Measurements from ENCODE around the gene ENOX2. TPM values are rescaled to one million over a fixed set of nuclear protein-coding genes. Genes with fewer than 3 reads are reported as not detected.

The ENOX2 gene
- total and polyA plus RNA-seq, 2 of the 13 experiments (the other 11 are each of a cell fraction or from before 2014, with no cell fraction given): 5.9 to 8.5 TPM

GRCh38 chrX:130834149-130834548 lies 68.9 kb downstream of the ENOX2 start:
- no peaks in the 10 kb centered on the region for H3K27me3 ChIP-seq (ENCODE audit: control insufficient read depth in 1 of 2, insufficient read depth in 2 of 2, low read length in 2 of 2)
- 75% methylated on average over 1 of the region's 1 CpG for WGBS (ENCODE audit: low lambda C conversion rate)
- H2AFZ ChIP-seq (ENCODE audit: low read length): no peak overlapping the region
- H3K27ac ChIP-seq (ENCODE audit: extremely low read length, insufficient read depth, low read length): no peak overlapping the region
- no peak overlapping the region for H3K4me2 ChIP-seq (ENCODE audit: low read depth, low read length)
- FAIRE-seq (no peak), DNase-seq (ENCODE audit: low spot score) (no peak), ATAC-seq (no peak)
- H3K4me1 ChIP-seq (ENCODE audit: insufficient read depth, low read length): no peaks in the 10 kb centered on the region
- in situ Hi-C loops (cut with HindIII; ENCODE audit: extremely low pct_ligation_motif_present, low pct_unique_long_range_greater_than_20kb) (no loop called here), intact Hi-C loops (cut with micrococcal nuclease; ENCODE audit: unreplicated experiment) (no loop called here)
- H3K9ac ChIP-seq (ENCODE audit: insufficient read depth, low read depth, low read length): no peak overlapping the region
- no TSS peak for BruUV-seq (replicated peaks)
- H3K9me3 ChIP-seq (ENCODE audit: low read length): no peaks in the 10 kb centered on the region
- no peak overlapping the region for H3K4me3 ChIP-seq (replicated peaks in 1 of 3; ENCODE audit: insufficient read depth in 1 of 3, low read depth in 2 of 3, low read length in 3 of 3)
- TF ChIP-seq, protein P1, sequence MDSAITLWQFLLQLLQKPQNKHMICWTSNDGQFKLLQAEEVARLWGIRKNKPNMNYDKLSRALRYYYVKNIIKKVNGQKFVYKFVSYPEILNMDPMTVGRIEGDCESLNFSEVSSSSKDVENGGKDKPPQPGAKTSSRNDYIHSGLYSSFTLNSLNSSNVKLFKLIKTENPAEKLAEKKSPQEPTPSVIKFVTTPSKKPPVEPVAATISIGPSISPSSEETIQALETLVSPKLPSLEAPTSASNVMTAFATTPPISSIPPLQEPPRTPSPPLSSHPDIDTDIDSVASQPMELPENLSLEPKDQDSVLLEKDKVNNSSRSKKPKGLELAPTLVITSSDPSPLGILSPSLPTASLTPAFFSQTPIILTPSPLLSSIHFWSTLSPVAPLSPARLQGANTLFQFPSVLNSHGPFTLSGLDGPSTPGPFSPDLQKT (CRISPR knock-in tag; IDR thresholded peaks at IDR 0.05; ENCODE audit: borderline replicate concordance): no peak
- TF ChIP-seq CAMTA2 (CRISPR knock-in tag; IDR thresholded peaks at IDR 0.05; ENCODE audit: borderline replicate concordance) (no peak), KMT2A (CRISPR knock-in tag; IDR thresholded peaks at IDR 0.05) (no peak), PCBP2 (optimal IDR thresholded peaks at IDR 0.05; ENCODE audit: low read depth, low read length, poor library complexity, severe bottlenecking) (no peak), SALL2 (CRISPR knock-in tag; IDR thresholded peaks at IDR 0.05) (no peak), ZNF619 (CRISPR knock-in tag; IDR thresholded peaks at IDR 0.05) (no peak), HDAC6 (IDR thresholded peaks at IDR 0.05; ENCODE audit: low read depth, low read length) (no peak)
- TF ChIP-seq, protein P2, sequence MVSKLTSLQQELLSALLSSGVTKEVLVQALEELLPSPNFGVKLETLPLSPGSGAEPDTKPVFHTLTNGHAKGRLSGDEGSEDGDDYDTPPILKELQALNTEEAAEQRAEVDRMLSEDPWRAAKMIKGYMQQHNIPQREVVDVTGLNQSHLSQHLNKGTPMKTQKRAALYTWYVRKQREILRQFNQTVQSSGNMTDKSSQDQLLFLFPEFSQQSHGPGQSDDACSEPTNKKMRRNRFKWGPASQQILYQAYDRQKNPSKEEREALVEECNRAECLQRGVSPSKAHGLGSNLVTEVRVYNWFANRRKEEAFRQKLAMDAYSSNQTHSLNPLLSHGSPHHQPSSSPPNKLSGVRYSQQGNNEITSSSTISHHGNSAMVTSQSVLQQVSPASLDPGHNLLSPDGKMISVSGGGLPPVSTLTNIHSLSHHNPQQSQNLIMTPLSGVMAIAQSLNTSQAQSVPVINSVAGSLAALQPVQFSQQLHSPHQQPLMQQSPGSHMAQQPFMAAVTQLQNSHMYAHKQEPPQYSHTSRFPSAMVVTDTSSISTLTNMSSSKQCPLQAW (CRISPR knock-in tag; IDR thresholded peaks at IDR 0.05): no peak
- TF ChIP-seq, protein P3, sequence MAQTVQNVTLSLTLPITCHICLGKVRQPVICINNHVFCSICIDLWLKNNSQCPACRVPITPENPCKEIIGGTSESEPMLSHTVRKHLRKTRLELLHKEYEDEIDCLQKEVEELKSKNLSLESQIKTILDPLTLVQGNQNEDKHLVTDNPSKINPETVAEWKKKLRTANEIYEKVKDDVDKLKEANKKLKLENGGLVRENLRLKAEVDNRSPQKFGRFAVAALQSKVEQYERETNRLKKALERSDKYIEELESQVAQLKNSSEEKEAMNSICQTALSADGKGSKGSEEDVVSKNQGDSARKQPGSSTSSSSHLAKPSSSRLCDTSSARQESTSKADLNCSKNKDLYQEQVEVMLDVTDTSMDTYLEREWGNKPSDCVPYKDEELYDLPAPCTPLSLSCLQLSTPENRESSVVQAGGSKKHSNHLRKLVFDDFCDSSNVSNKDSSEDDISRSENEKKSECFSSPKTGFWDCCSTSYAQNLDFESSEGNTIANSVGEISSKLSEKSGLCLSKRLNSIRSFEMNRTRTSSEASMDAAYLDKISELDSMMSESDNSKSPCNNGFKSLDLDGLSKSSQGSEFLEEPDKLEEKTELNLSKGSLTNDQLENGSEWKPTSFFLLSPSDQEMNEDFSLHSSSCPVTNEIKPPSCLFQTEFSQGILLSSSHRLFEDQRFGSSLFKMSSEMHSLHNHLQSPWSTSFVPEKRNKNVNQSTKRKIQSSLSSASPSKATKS (CRISPR knock-in tag; IDR thresholded peaks at IDR 0.05): no peak
- H3K36me3 ChIP-seq (replicated peaks in 1 of 2; ENCODE audit: control insufficient read depth in 1 of 2, insufficient read depth in 2 of 2, low read length in 2 of 2): no peaks in the 10 kb centered on the region
- POLR2A ChIA-PET: no interaction called here
- H3K79me2 ChIP-seq (ENCODE audit: insufficient read depth, low read length): no peaks in the 10 kb centered on the region
- CTCF ChIA-PET (ENCODE audit: low intra/inter-chr PET ratio, low total read pairs): no interaction called here
- no peaks in the 10 kb centered on the region for H4K20me1 ChIP-seq (ENCODE audit: insufficient read depth, low read length)

All from HepG2 (cell line).